EL (cell line): ENCODE data around the gene ANXA5.

Experiments used
- DNase-seq: peaks from one replicate; pipeline ENCODE4 v3.0.0-alpha.2; 2016

Gene ANXA5

GRCh38 chr4:121711263-121712000, 14.7 kb upstream of the ANXA5 start:
- DNase-seq: peak; percentile 97

GRCh38 chr4:121709766-121710405, 13.1 kb upstream of the ANXA5 start:
- no peak for DNase-seq

GRCh38 chr4:121707344-121707743, 10.6 kb upstream of the ANXA5 start:
- no peak for DNase-seq

- DNase-seq: peak; percentile 69
These were observed 9.8 kb upstream of the ANXA5 start for GRCh38 chr4:121706595-121707021.

GRCh38 chr4:121705521-121705920, 8.7 kb upstream of the ANXA5 start:
- no peak for DNase-seq

DNA sequence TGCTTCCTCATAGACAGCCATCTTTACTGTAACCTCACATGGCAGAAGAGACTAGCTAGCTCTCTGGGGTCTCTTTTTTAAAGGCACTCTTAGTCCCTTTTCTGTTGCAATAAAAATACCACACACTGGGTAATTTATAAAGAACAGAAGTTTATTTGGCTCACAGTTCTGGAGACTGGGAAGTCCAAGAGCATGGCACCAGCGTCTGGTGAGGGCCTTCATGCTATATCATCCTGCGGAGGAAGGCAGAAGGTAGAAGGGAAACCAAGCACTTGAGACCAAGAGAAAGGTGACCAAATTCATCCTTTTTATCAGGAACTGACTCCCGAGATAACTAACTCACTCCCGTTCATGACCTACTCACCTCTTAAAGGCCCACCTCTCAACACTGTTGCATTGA, 5.4 kb upstream of the ANXA5 start:
- DNase-seq: no peak

DNA sequence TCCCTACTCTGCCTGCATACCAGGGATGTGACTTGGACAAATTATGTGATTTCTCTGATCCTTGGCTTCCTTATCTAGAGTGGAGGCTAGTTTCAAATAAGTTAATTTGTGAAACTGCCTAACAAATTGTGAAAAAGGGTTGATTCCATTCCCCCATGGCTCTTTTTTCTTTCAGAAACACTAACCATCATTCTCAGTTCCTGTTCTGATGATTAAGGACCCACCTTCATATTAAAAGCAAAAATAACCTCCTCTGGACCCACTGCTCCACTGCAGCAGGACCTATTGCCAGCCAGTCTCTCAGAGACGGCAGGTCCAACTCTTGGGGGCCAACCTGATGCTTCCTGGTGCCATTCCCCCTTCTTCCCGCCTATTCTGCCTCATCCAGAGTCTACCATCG, 4.5 kb upstream of the ANXA5 start:
- no peak for DNase-seq

DNA sequence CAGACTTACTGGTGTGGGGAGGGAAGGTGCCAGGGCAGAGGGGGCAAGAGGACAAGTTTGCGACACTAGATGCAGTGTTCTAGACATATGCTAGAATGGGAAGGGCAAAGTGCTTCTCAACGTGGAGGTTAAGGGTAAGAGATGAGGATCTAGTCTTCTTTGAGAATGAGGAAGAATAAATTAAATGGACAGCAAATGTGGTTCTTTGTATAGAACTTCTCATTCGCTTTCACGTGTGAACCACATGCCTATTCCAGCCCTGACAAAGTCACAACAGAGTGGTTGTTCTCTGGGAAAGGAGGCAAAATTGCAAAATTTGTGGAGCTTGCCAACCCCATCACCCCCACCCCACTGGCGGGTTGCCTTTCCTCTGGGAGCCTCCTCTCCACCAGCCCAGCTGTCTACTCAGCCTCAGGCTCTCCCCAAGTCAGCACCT, 1.5 kb upstream of the ANXA5 start:
- DNase-seq: no peak

DNA sequence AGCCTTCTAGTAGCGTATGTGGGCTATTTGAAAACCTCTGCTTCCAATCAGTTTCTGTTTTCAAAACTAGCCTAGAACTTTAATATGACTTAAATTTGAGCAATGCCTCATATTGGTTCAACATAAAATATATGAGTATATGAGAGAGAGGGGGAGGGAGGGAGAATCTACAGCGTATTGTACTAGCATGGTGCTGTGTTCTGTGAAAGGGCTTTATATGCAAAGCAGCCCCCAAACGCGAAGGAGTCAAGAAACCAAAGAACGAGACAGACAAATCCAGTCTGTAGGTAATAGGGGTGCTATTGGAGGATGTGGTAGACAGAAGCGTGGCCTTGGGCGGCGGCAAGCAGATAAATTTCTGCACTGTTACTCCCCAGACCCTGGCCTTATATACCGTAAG, 784 bp upstream of the ANXA5 start:
- DNase-seq: no peak

DNA sequence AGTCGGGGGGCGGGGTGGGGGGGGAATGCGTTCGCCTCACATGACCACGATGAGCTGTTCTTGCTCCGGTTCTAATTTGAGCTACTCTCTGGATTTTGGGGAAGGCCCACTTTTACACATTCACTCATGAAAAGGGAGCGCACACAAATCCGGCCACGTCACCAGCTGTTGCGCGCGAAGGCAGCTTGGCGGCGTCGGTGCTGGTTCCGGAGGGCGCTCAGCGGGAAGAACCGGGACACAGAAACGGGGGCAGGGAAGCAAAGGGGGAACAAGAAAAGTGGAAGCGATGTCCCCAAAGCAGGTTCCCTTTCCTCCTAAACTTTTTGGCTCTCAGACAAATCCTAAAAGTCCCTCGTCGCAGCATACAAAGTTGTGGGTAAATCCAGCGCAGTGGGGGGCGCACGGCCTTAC, 605 bp downstream of the ANXA5 start:
- peak; percentile 82 for DNase-seq

DNA sequence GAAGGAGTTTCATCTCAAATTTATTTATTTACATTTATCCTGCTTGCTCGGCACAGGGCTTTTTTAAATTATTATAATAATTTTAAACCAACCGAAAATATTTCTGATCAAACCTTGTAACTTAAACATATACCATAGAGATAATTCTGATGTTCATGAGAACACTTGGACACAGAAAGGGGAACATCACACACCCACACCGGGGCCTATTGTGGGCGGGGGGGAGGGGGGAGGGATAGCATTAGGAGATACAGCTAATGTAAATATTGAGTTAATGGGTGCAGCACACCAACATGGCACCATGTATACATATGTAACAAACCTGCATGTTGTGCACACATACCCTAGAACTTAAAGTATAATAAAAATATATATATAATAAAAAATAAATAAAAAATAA, 2.9 kb downstream of the ANXA5 start:
- DNase-seq: no peak

- no peak for DNase-seq
These were observed 3.3 kb downstream of the ANXA5 start for GRCh38 chr4:121693450-121693849.

GRCh38 chr4:121692261-121692660, 4.5 kb downstream of the ANXA5 start:
- no peak for DNase-seq

- DNase-seq: peak; percentile 79
These were observed 6.8 kb downstream of the ANXA5 start for GRCh38 chr4:121690001-121690400.

DNA sequence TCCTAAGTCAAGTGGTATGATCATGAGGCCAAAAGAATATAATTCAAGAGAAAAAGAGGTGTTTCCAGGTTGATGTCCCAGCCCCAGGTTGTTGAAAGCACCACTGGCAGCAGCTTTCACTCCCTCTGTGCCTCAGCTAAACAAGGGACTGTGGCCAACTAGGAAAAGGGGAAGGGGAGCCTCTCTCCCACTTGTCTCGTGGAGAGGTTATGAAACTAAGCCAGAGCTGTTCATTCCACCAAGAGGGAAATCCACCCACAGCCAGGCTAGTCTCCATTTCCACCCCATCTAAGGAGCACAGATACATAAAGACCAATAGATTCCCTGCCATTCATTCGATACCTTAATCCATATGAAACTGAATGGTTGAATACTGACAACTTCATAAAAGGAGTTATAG, 8.1 kb downstream of the ANXA5 start:
- no peak for DNase-seq

GRCh38 chr4:121688261-121688660, 8.5 kb downstream of the ANXA5 start:
- no peak for DNase-seq

GRCh38 chr4:121686255-121686654, 10.5 kb downstream of the ANXA5 start:
- DNase-seq: peak; percentile 10

- DNase-seq: no peak
These were observed 11.5 kb downstream of the ANXA5 start for GRCh38 chr4:121685257-121685656.

DNA sequence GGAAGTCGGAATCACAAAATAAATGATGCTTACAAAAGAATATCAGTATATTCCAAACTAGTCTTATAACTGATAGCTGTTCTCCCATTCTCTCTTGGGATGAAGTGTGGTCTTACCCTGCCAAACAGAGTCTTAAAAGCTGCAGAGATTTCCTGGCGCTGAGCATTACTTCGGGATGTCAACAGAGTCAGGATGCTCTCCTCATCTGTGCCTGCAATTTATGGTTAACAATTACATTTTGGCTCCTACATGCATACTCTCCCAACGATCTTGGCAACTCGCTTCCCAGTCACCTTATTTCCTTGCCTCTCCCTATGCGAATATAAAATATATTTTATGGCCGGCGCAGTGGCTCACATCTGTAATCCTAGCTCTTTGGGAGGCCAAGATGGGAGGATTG, 12.2 kb downstream of the ANXA5 start:
- DNase-seq: no peak

- DNase-seq: no peak
These were observed 12.8 kb downstream of the ANXA5 start for GRCh38 chr4:121684016-121684415.

- no peak for DNase-seq
These were observed 16.2 kb downstream of the ANXA5 start for GRCh38 chr4:121680571-121680970.

GRCh38 chr4:121679951-121680350, 16.8 kb downstream of the ANXA5 start:
- DNase-seq: no peak

DNA sequence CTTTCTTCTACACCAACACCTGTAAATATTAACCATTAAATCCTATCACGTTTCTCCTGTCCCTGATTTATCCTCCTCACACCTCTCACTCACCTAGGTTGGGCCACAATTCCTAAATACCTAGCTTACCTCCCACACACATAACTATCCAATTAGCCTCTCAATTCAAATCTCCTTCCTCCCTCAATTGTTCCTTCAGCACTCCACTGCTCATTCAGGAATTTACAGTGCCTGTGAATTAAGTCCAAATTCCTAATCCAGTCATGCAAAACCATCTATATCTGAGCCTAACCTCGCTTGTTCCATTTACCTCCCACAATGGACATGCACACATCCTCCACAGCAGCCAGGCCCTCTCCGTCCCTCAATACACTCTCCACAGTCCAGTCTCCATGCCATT, 17.5 kb downstream of the ANXA5 start:
- no peak for DNase-seq

DNA sequence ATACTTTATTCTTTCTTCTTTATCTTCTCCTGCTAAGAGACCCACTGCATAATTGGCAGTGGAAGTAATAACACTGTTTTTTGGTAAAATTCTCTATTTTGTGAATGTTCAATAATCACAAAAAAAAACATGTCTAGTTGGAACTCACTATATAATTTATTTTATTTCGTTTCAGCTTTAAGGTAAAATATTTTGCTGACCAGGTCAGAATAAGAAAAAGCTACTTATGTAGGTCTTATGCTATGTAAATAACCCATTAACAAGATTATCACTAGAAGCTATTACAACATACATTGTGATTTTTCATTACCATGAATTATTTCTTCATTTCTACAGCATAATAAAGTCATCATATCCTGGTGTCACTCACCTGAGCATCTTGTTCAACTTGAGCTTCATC, 19.3 kb downstream of the ANXA5 start:
- no peak for DNase-seq
